SK-N-SH (cell line): ENCODE data around the gene VTN. TPM values are rescaled to one million over a fixed set of nuclear protein-coding genes. Genes with fewer than 3 reads are reported as not detected.

Experiments
- CTCF ChIA-PET: fragments of 300-600, 350-600 bp; formaldehyde crosslinking; extraction: SDS; loops from one replicate; lab custom pipeline; 2021; lab: Yijun Ruan, JAX
- POLR2A ChIA-PET: fragments of 350-600 bp; sonication (Branson Sonifier 250); formaldehyde crosslinking; extraction: SDS; loops from one replicate; lab custom pipeline; 2020; ENCODE audit warnings: antibody characterized with exemption, inconsistent platforms; lab: Yijun Ruan, JAX
- DNase-seq: peaks from one replicate; pipeline ENCODE4 v3.0.0; 2012
- H2AFZ ChIP-seq: fragments of 200-600 bp; sonication (generic); 2 replicates; pipeline ENCODE4 v1.8.1; 2016; ENCODE audit warnings: antibody characterized with exemption, mild to moderate bottlenecking, low read depth
- H3F3A ChIP-seq: fragments of 200-600 bp; sonication (generic); replicated peaks from 2 replicates; pipeline ENCODE3; 2016; ENCODE audit warnings: antibody characterized with exemption, mild to moderate bottlenecking; ENCODE audit not compliant: insufficient read depth
- H3K27ac ChIP-seq, 2 experiments: fragments of 200-500 bp in 1 of 2; fragments of 200-600 bp in 1 of 2; sonication (Bioruptor generic) in 1 of 2; sonication (generic), shearing (Covaris generic) in 1 of 2; 2 replicates each; pipeline versions ENCODE4 v1.5.1 to v1.6.1; 2014 to 2016; ENCODE audit warnings: low read depth in 2 of 2, inconsistent platforms in 1 of 2, low read length in 1 of 2, mild to moderate bottlenecking in 1 of 2, mixed read lengths in 1 of 2
- H3K27me3 ChIP-seq: fragments of 200-600 bp; sonication (generic), shearing (Covaris generic); 2 replicates; pipeline ENCODE4 v1.6.1; 2016; ENCODE audit warnings: mixed run types; ENCODE audit not compliant: insufficient read depth
- H3K36me3 ChIP-seq, 2 experiments: fragments of 200-500 bp in 1 of 2; fragments of 200-600 bp in 1 of 2; sonication (Bioruptor generic) in 1 of 2; sonication (generic) in 1 of 2; replicated peaks in 1 of 2; 2 replicates each; pipeline versions ENCODE3 to v1.5.1; 2014 to 2016; ENCODE audit warnings: low read length in 1 of 2, mild to moderate bottlenecking in 1 of 2; ENCODE audit not compliant: insufficient read depth in 2 of 2, control insufficient read depth in 1 of 2
- H3K4me1 ChIP-seq, 2 experiments: fragments of 200-500 bp in 1 of 2; fragments of 200-600 bp in 1 of 2; sonication (Bioruptor generic) in 1 of 2; sonication (generic), shearing (Covaris generic) in 1 of 2; 2 replicates each; pipeline versions ENCODE4 v1.5.1 to v1.6.1; 2014 to 2016; ENCODE audit warnings: low read depth in 1 of 2, low read length in 1 of 2, mixed run types in 1 of 2; ENCODE audit not compliant: insufficient read depth in 2 of 2, control insufficient read depth in 1 of 2
- H3K4me2 ChIP-seq: fragments of 200-600 bp; sonication (generic), shearing (Covaris generic); 2 replicates; pipeline ENCODE4 v1.6.1; 2017; ENCODE audit warnings: mixed run types
- H3K4me3 ChIP-seq, 2 experiments: fragments of 200-500 bp in 1 of 2; fragments of 200-600 bp in 1 of 2; sonication (Bioruptor generic) in 1 of 2; sonication (generic), shearing (Covaris generic) in 1 of 2; 2 replicates each; pipeline versions ENCODE4 v1.5.1 to v1.8.1; 2014 to 2016; ENCODE audit warnings: low read depth in 2 of 2, inconsistent platforms in 1 of 2, low read length in 1 of 2, mild to moderate bottlenecking in 1 of 2, mixed read lengths in 1 of 2, moderate library complexity in 1 of 2
- H3K79me2 ChIP-seq: fragments of 200-600 bp; sonication (generic); 2 replicates; pipeline ENCODE4 v1.8.1; 2017; ENCODE audit warnings: mild to moderate bottlenecking; ENCODE audit not compliant: insufficient read depth
- H3K9ac ChIP-seq: fragments of 200-600 bp; sonication (generic); 2 replicates; pipeline ENCODE4 v1.6.1; 2017; ENCODE audit warnings: mixed run types
- H3K9me2 ChIP-seq: fragments of 200-600 bp; sonication (generic); 2 replicates; pipeline ENCODE4 v1.6.1; 2017; ENCODE audit warnings: mixed run types
- H3K9me3 ChIP-seq: fragments of 200-600 bp; sonication (generic); 2 replicates; pipeline ENCODE4 v1.6.1; 2017; ENCODE audit warnings: mixed run types, mild to moderate bottlenecking, moderate library complexity
- H4K20me1 ChIP-seq: fragments of 200-600 bp; sonication (generic); 2 replicates; pipeline ENCODE4 v1.6.1; 2017; ENCODE audit warnings: mild to moderate bottlenecking, mixed run types; ENCODE audit not compliant: insufficient read depth
- CHD2 ChIP-seq: fragments of 150-350 bp; IDR thresholded peaks from 2 replicates; pipeline ENCODE4 v1.6.1; 2018; ENCODE audit warnings: low read length; ENCODE audit not compliant: partially characterized antibody
- ELF1 ChIP-seq: IDR thresholded peaks from 2 replicates; pipeline ENCODE4 v1.4.0; 2012
- EZH2phosphoT487 ChIP-seq: fragments of 200-600 bp; sonication (generic); IDR thresholded peaks from 2 replicates; pipeline ENCODE4 v1.6.1; 2017; ENCODE audit warnings: low read depth, mixed run types, mild to moderate bottlenecking, antibody characterized with exemption, moderate library complexity, borderline replicate concordance
- FOSL2 ChIP-seq: IDR thresholded peaks from 2 replicates; pipeline ENCODE4 v1.4.0; 2012; ENCODE audit warnings: low read depth, mild to moderate bottlenecking, moderate library complexity, borderline replicate concordance
- FOXJ3 ChIP-seq: sonication (generic); formaldehyde crosslinking; IDR thresholded peaks from 2 replicates; pipeline ENCODE4 v1.5.1; 2020; ENCODE audit warnings: mild to moderate bottlenecking, missing genetic modification reagents
- FOXM1 ChIP-seq: IDR thresholded peaks from 2 replicates; pipeline ENCODE4 v1.4.0; 2012; ENCODE audit warnings: low read depth, mild to moderate bottlenecking
- GABPA ChIP-seq: IDR thresholded peaks from 2 replicates; pipeline ENCODE4 v1.4.0; 2012; ENCODE audit warnings: low read depth, mild to moderate bottlenecking
- GATA2 ChIP-seq: sonication (generic); formaldehyde crosslinking; IDR thresholded peaks from 2 replicates; pipeline ENCODE4 v1.5.0; 2020; ENCODE audit warnings: mild to moderate bottlenecking, missing genetic modification reagents
- JUND ChIP-seq: IDR thresholded peaks from 2 replicates; pipeline ENCODE4 v1.4.0; 2012
- MEF2A ChIP-seq: IDR thresholded peaks from 2 replicates; pipeline ENCODE4 v1.4.0; 2012; ENCODE audit warnings: low read depth, borderline replicate concordance
- NFIC ChIP-seq: IDR thresholded peaks from 2 replicates; pipeline ENCODE4 v1.4.0; 2012; ENCODE audit warnings: borderline replicate concordance
- RCOR1 ChIP-seq: fragments of 150-350 bp; IDR thresholded peaks from 2 replicates; pipeline ENCODE4 v1.6.1; 2017; ENCODE audit warnings: antibody characterized with exemption, low read length
- RFX5 ChIP-seq: IDR thresholded peaks from 2 replicates; pipeline ENCODE4 v1.6.1; 2012; ENCODE audit warnings: mild to moderate bottlenecking, improper control_type of control experiment, low read length
- RXRA ChIP-seq: IDR thresholded peaks from 2 replicates; pipeline ENCODE4 v1.4.0; 2012; ENCODE audit warnings: low read depth, mild to moderate bottlenecking, borderline replicate concordance
- USF1 ChIP-seq: IDR thresholded peaks from 2 replicates; pipeline ENCODE4 v1.4.0; 2012; ENCODE audit warnings: low read depth, borderline replicate concordance
- YY1 ChIP-seq: IDR thresholded peaks from 2 replicates; pipeline ENCODE4 v1.4.0; 2012; ENCODE audit warnings: low read depth, mild to moderate bottlenecking
- polyA plus RNA-seq, 3 experiments: library from polyadenylated mRNA; depleted of rRNA; stranded (reverse); fragments of >200 nt; gene quantifications; 2 replicates each; pipeline ENCODE4 v1.2.3, GENCODE V29; 2012
- TF ChIP-seq, protein P1 (sequence below): IDR thresholded peaks from 2 replicates; pipeline ENCODE4 v1.4.0; 2012; ENCODE audit warnings: low read depth
- TF ChIP-seq, protein P2 (sequence below): IDR thresholded peaks from 2 replicates; pipeline ENCODE4 v1.6.1; 2012; ENCODE audit warnings: mild to moderate bottlenecking, low read depth, low read length, moderate library complexity
- TF ChIP-seq, protein P3 (sequence below): fragments of 200-600 bp; sonication (generic); IDR thresholded peaks from 2 replicates; pipeline ENCODE4 v1.6.1; 2017; ENCODE audit warnings: antibody characterized with exemption, mild to moderate bottlenecking, moderate library complexity
- TF ChIP-seq, protein P4 (sequence below): fragments of 150-350 bp; IDR thresholded peaks from 2 replicates; pipeline ENCODE4 v1.6.1; 2017; ENCODE audit warnings: antibody characterized with exemption, low read length, low read depth, borderline replicate concordance

Gene VTN
- polyA plus RNA-seq, 1 of the 3 experiments (the other 2 are of a cell fraction) = 1.2 TPM

GRCh38 chr17:28386391-28386790 lies 16.3 kb upstream of the VTN start:
- Histone ChIP-seq H3K4me2 (no peak overlapping the region), H3K9me2 (no peaks in the 10 kb centered on the region)

More at GRCh38 chr17:28386391-28386790, 16.3 kb upstream of the VTN start:
- 0 out of 2 replicates have a peak, but pooled peaks cover 7% of the 10 kb centered on the region for H3K79me2 ChIP-seq
- H3K4me3 ChIP-seq = no peak overlapping the region
- H3K36me3 ChIP-seq = peaks cover 31 to 36% of the 10 kb centered on the region in 2 experiments
- no peak overlapping the region for H3K9ac ChIP-seq
- H3K27ac ChIP-seq = no peak overlapping the region
- no peak for TF ChIP-seq RXRA
- TF ChIP-seq, protein P1, sequence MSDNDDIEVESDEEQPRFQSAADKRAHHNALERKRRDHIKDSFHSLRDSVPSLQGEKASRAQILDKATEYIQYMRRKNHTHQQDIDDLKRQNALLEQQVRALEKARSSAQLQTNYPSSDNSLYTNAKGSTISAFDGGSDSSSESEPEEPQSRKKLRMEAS = no peak
- TF ChIP-seq YY1 = no peak
- TF ChIP-seq, protein P2, sequence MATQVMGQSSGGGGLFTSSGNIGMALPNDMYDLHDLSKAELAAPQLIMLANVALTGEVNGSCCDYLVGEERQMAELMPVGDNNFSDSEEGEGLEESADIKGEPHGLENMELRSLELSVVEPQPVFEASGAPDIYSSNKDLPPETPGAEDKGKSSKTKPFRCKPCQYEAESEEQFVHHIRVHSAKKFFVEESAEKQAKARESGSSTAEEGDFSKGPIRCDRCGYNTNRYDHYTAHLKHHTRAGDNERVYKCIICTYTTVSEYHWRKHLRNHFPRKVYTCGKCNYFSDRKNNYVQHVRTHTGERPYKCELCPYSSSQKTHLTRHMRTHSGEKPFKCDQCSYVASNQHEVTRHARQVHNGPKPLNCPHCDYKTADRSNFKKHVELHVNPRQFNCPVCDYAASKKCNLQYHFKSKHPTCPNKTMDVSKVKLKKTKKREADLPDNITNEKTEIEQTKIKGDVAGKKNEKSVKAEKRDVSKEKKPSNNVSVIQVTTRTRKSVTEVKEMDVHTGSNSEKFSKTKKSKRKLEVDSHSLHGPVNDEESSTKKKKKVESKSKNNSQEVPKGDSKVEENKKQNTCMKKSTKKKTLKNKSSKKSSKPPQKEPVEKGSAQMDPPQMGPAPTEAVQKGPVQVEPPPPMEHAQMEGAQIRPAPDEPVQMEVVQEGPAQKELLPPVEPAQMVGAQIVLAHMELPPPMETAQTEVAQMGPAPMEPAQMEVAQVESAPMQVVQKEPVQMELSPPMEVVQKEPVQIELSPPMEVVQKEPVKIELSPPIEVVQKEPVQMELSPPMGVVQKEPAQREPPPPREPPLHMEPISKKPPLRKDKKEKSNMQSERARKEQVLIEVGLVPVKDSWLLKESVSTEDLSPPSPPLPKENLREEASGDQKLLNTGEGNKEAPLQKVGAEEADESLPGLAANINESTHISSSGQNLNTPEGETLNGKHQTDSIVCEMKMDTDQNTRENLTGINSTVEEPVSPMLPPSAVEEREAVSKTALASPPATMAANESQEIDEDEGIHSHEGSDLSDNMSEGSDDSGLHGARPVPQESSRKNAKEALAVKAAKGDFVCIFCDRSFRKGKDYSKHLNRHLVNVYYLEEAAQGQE = no peak
- no peak for TF ChIP-seq GABPA
- no peak for TF ChIP-seq MEF2A
- TF ChIP-seq EZH2phosphoT487 = no peak
- TF ChIP-seq, protein P3, sequence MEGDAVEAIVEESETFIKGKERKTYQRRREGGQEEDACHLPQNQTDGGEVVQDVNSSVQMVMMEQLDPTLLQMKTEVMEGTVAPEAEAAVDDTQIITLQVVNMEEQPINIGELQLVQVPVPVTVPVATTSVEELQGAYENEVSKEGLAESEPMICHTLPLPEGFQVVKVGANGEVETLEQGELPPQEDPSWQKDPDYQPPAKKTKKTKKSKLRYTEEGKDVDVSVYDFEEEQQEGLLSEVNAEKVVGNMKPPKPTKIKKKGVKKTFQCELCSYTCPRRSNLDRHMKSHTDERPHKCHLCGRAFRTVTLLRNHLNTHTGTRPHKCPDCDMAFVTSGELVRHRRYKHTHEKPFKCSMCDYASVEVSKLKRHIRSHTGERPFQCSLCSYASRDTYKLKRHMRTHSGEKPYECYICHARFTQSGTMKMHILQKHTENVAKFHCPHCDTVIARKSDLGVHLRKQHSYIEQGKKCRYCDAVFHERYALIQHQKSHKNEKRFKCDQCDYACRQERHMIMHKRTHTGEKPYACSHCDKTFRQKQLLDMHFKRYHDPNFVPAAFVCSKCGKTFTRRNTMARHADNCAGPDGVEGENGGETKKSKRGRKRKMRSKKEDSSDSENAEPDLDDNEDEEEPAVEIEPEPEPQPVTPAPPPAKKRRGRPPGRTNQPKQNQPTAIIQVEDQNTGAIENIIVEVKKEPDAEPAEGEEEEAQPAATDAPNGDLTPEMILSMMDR = no peak
- no peak for TF ChIP-seq JUND
- no peak for TF ChIP-seq RFX5
- TF ChIP-seq ELF1 = no peak
- no peak for TF ChIP-seq RCOR1
- TF ChIP-seq NFIC = no peak
- no peak for TF ChIP-seq FOXM1
- TF ChIP-seq USF1 = no peak
- no peak for TF ChIP-seq FOSL2
- no peak for TF ChIP-seq FOXJ3 (CRISPR knock-in tag)
- TF ChIP-seq GATA2 = no peak
- TF ChIP-seq, protein P4, sequence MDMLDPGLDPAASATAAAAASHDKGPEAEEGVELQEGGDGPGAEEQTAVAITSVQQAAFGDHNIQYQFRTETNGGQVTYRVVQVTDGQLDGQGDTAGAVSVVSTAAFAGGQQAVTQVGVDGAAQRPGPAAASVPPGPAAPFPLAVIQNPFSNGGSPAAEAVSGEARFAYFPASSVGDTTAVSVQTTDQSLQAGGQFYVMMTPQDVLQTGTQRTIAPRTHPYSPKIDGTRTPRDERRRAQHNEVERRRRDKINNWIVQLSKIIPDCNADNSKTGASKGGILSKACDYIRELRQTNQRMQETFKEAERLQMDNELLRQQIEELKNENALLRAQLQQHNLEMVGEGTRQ = no peak
- no peak for TF ChIP-seq CHD2
- TF ChIP-seq, all 33 proteins: peak for 0
- ChIA-PET CTCF (interaction anchor here (1.0 kb wide), 1 partner anchor 108 kb away, joined by 3 read pairs; no protein-coding TSS in a partner anchor), POLR2A (interaction anchor here (0.8 kb wide), 1 partner anchor 19 kb away, joined by 3 read pairs; no protein-coding TSS in a partner anchor)
- Histone ChIP-seq H3K4me1 (no peaks in the 10 kb centered on the region; a peak in 1 of 4 replicates), H3F3A (no peaks in the 10 kb centered on the region), H2AFZ (no peak overlapping the region), H3K9me3 (no peaks in the 10 kb centered on the region), H4K20me1 (no peaks in the 10 kb centered on the region), H3K27me3 (no peaks in the 10 kb centered on the region)
- no peak for DNase-seq
